ENCODE results near the gene OR13C4.

- TF ChIP-seq REST (IDR thresholded peaks at IDR 0.05; ENCODE audit: borderline replicate concordance) (no peak), MXI1 (conservative IDR thresholded peaks at IDR 0.05; ENCODE audit: poor library complexity, severe bottlenecking) (no peak), CTCF (IDR thresholded peaks at IDR 0.05; ENCODE audit: poor library complexity, severe bottlenecking) (no peak), SMC3 (conservative IDR thresholded peaks at IDR 0.05; ENCODE audit: poor library complexity) (no peak)
Measured at GRCh38 chr9:104527109-104527508, at the start of gene OR13C4.
